GM12891 (cell line): Measurements from ENCODE around the gene MAP2K4.

Experiments
- PAX5 ChIP-seq: IDR thresholded peaks from 2 replicates; pipeline ENCODE4 v1.6.1; 2011; ENCODE audit warnings: low read length, moderate library complexity, mild to moderate bottlenecking; ENCODE audit not compliant: insufficient read depth, severe bottlenecking
- POLR2A ChIP-seq: IDR thresholded peaks from 2 replicates; pipeline ENCODE4 v1.6.1; 2011; ENCODE audit warnings: low read depth, low read length, control low read depth
- POLR2AphosphoS5 ChIP-seq: IDR thresholded peaks from 2 replicates; pipeline ENCODE4 v1.6.1; 2011; ENCODE audit warnings: low read depth, low read length, control low read depth
- POU2F2 ChIP-seq: IDR thresholded peaks from 2 replicates; pipeline ENCODE4 v1.6.1; 2011; ENCODE audit warnings: low read depth, mild to moderate bottlenecking, control low read depth, low read length, moderate library complexity
- SPI1 ChIP-seq: IDR thresholded peaks from 2 replicates; pipeline ENCODE4 v1.6.1; 2011; ENCODE audit warnings: low read depth, low read length, control low read depth
- TAF1 ChIP-seq: IDR thresholded peaks from 2 replicates; pipeline ENCODE4 v1.6.1; 2011; ENCODE audit warnings: low read depth, low read length, control low read depth

DNA sequence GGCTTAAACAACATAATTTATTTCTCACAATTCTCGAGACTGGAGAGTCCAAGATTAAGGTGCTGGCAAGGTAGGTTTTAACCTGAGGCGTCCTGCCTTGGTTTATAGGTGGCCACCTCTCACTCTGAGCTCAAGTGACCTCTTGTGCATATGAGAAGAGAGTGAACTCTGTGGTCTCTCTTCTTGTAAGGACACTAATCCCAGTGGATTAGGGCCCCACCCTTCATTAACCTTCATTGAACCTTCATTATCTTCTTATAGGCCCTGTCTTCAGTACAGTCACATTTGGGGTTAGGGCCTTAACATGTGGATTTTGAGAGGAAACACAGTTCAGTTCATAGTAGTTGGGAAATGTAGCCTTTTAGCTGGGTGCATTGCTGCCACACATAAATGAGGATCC lies 57.1 kb downstream of the MAP2K4 start:
- TF ChIP-seq POLR2AphosphoS5 (no peak), SPI1 (no peak), TAF1 (no peak), POLR2A (no peak), POU2F2 (no peak), PAX5 (no peak)
